Activated CD8-positive, alpha-beta memory T cell treated with anti-CD3 and anti-CD28 coated beads for 4 hours (primary cell): Measurements from ENCODE around the gene CDC27.
"Not testable (repeated sequence)": the region's sequence is repeated elsewhere in the genome, so short reads cannot be mapped to it uniquely, and the experiment has no call there.

Experiments used
- DNase-seq, 2 donors: peaks; one replicate each; pipeline ENCODE4 v3.0.0-alpha.2; 2020; ENCODE audit warnings: low read depth in 2 of 2

The CDC27 gene

GRCh38 chr17:47193931-47194511 lies 4.9 kb upstream of the CDC27 start:
- no peak for DNase-seq

- DNase-seq: no peak
These were observed 3.5 kb upstream of the CDC27 start for GRCh38 chr17:47192554-47192953.

GRCh38 chr17:47190770-47191169 lies 1.7 kb upstream of the CDC27 start:
- no peak for DNase-seq

GRCh38 chr17:47190243-47190642 lies 1.1 kb upstream of the CDC27 start:
- DNase-seq: no peak

GRCh38 chr17:47189732-47190237 lies 690 bp upstream of the CDC27 start:
- DNase-seq: no peak

GRCh38 chr17:47188271-47188875 lies 722 bp downstream of the CDC27 start:
- DNase-seq: no peak

GRCh38 chr17:47184681-47185080 lies 4.4 kb downstream of the CDC27 start:
- DNase-seq: no peak

GRCh38 chr17:47180988-47181387 lies 8.1 kb downstream of the CDC27 start:
- DNase-seq: not testable (repeated sequence)

- DNase-seq: no peak
These were observed 8.8 kb downstream of the CDC27 start for GRCh38 chr17:47180337-47180736.

GRCh38 chr17:47179141-47179540 lies 10.0 kb downstream of the CDC27 start:
- no peak for DNase-seq

- DNase-seq: no peak
These were observed 11.8 kb downstream of the CDC27 start for GRCh38 chr17:47177261-47177660.

GRCh38 chr17:47176389-47176826 lies 12.7 kb downstream of the CDC27 start:
- no peak for DNase-seq

- DNase-seq: not testable (repeated sequence)
These were observed 14.3 kb downstream of the CDC27 start for GRCh38 chr17:47174823-47175222.

- DNase-seq: no peak
These were observed 16.2 kb downstream of the CDC27 start for GRCh38 chr17:47172696-47173565.

- DNase-seq: no peak
These were observed 18.4 kb downstream of the CDC27 start for GRCh38 chr17:47170710-47171109.

GRCh38 chr17:47168896-47169295 lies 20.2 kb downstream of the CDC27 start:
- DNase-seq: not testable (repeated sequence)

GRCh38 chr17:47166854-47167253 lies 22.2 kb downstream of the CDC27 start:
- not testable (repeated sequence) for DNase-seq

GRCh38 chr17:47165137-47165536 lies 24.0 kb downstream of the CDC27 start:
- no peak for DNase-seq

- DNase-seq: no peak
These were observed 24.8 kb downstream of the CDC27 start for GRCh38 chr17:47164263-47164662.

GRCh38 chr17:47162013-47162622 lies 27.0 kb downstream of the CDC27 start:
- no peak for DNase-seq

GRCh38 chr17:47159315-47159714 lies 29.8 kb downstream of the CDC27 start:
- DNase-seq: no peak

- no peak for DNase-seq
These were observed 43.7 kb downstream of the CDC27 start for GRCh38 chr17:47145351-47145750.
